ENCODE data around the gene MAN1C1.
"Not testable (repeated sequence)": the region's sequence is repeated elsewhere in the genome, so short reads cannot be mapped to it uniquely, and the experiment has no call there.

The MAN1C1 gene

GRCh38 chr1:25661043-25661815 lies 44.6 kb downstream of the MAN1C1 start:
- peaks cover 67% of the 10 kb centered on the region for H3K4me1 Mint-ChIP-seq

GRCh38 chr1:25662061-25662460 lies 45.5 kb downstream of the MAN1C1 start:
- Mint-ChIP-seq H3K27me3 (ENCODE audit: low read depth) (peaks cover 6% of the 10 kb centered on the region), H3K4me3 (no peak overlapping the region), H3K4me1 (peaks cover 70% of the 10 kb centered on the region), H3K27ac (peak overlapping the region; percentile 19 to 36 (median 31)), H3K36me3 (ENCODE audit: low read depth) (no peaks in the 10 kb centered on the region), H3K9me3 (no peaks in the 10 kb centered on the region)
- TF ChIP-seq CTCF (IDR thresholded peaks at IDR 0.05; ENCODE audit: unreplicated experiment in 3 of 3), result no peak

More at GRCh38 chr1:25661043-25661815, 44.6 kb downstream of the MAN1C1 start:
- no peak overlapping the region for H3K4me3 Mint-ChIP-seq
- H3K27me3 Mint-ChIP-seq (ENCODE audit: low read depth), result peaks cover 6% of the 10 kb centered on the region
- H3K36me3 Mint-ChIP-seq (ENCODE audit: low read depth), result no peaks in the 10 kb centered on the region
- no peak for TF ChIP-seq CTCF (IDR thresholded peaks at IDR 0.05; ENCODE audit: unreplicated experiment in 3 of 3)
- H3K27ac Mint-ChIP-seq, result peak overlapping the region; percentile 20 to 36 (median 31)
- H3K9me3 Mint-ChIP-seq, result no peaks in the 10 kb centered on the region

GRCh38 chr1:25662959-25663358 lies 46.4 kb downstream of the MAN1C1 start:
- not testable (repeated sequence) for H3K4me3 Mint-ChIP-seq; H3K9me3 Mint-ChIP-seq; H3K36me3 Mint-ChIP-seq (ENCODE audit: low read depth); H3K27ac Mint-ChIP-seq; H3K27me3 Mint-ChIP-seq (ENCODE audit: low read depth)
- H3K4me1 Mint-ChIP-seq, result peaks cover 70% of the 10 kb centered on the region

- Mint-ChIP-seq H3K9me3 (no peaks in the 10 kb centered on the region), H3K27ac (peak overlapping the region; percentile 21 to 84 (median 73)), H3K4me3 (peak overlapping the region in 1 of 3 experiments; percentile 9), H3K36me3 (ENCODE audit: low read depth) (no peaks in the 10 kb centered on the region), H3K4me1 (peaks cover 69% of the 10 kb centered on the region), H3K27me3 (ENCODE audit: low read depth) (peaks cover 6% of the 10 kb centered on the region)
- no peak for TF ChIP-seq CTCF (IDR thresholded peaks at IDR 0.05; ENCODE audit: unreplicated experiment in 3 of 3)
These were observed 48.0 kb downstream of the MAN1C1 start for GRCh38 chr1:25664357-25665199.

- TF ChIP-seq CTCF (IDR thresholded peaks at IDR 0.05; ENCODE audit: unreplicated experiment in 3 of 3), result no peak
- H3K9me3 Mint-ChIP-seq, result no peaks in the 10 kb centered on the region
- peaks cover 70% of the 10 kb centered on the region for H3K4me1 Mint-ChIP-seq
- H3K27ac Mint-ChIP-seq, result peak overlapping the region; percentile 92 to 96 (median 95)
- H3K27me3 Mint-ChIP-seq (ENCODE audit: low read depth), result peaks cover 10% of the 10 kb centered on the region
- H3K4me3 Mint-ChIP-seq, result peak overlapping the region in 2 of 3 experiments; percentile 24 to 37
- no peaks in the 10 kb centered on the region for H3K36me3 Mint-ChIP-seq (ENCODE audit: low read depth)
These were observed 49.9 kb downstream of the MAN1C1 start for GRCh38 chr1:25666460-25666859.

- Mint-ChIP-seq H3K4me3 (no peak overlapping the region), H3K9me3 (no peaks in the 10 kb centered on the region), H3K27me3 (ENCODE audit: low read depth) (peaks cover 7% of the 10 kb centered on the region), H3K27ac (no peak overlapping the region), H3K4me1 (peaks cover 56% of the 10 kb centered on the region), H3K36me3 (ENCODE audit: low read depth) (no peaks in the 10 kb centered on the region)
- TF ChIP-seq CTCF (IDR thresholded peaks at IDR 0.05; ENCODE audit: unreplicated experiment in 3 of 3), result no peak
These were observed 52.5 kb downstream of the MAN1C1 start for GRCh38 chr1:25668931-25669573.

All from nephron (organoid).